Astrocyte (in vitro differentiated cells and primary cell): ENCODE measurements around the gene HNF4A. TPM values are rescaled to one million over a fixed set of nuclear protein-coding genes. Genes with fewer than 3 reads are reported as not detected.

Experiments used
- DNase-seq: peaks from one replicate; pipeline ENCODE4 v3.0.0-alpha.2; 2010; ENCODE audit warnings: low read depth
- FAIRE-seq: peaks from 2 replicates; lab custom pipeline; 2011; peaks lifted over from hg19 to GRCh38; lab: Jason Lieb, UNC
- H2AFZ ChIP-seq: 2 replicates; pipeline ENCODE4 v1.6.0; 2012; ENCODE audit warnings: low read depth, low read length, inconsistent platforms
- H3K27ac ChIP-seq: 2 replicates; pipeline ENCODE4 v1.5.1; 2011; ENCODE audit warnings: low read depth, low read length, inconsistent platforms
- H3K27me3 ChIP-seq: 2 replicates; pipeline ENCODE4 v1.6.0; 2011; ENCODE audit warnings: low read length, inconsistent platforms; ENCODE audit not compliant: insufficient read depth
- H3K36me3 ChIP-seq: 2 replicates; pipeline ENCODE4 v1.5.1; 2011; ENCODE audit warnings: low read length, inconsistent platforms; ENCODE audit not compliant: insufficient read depth
- H3K4me1 ChIP-seq: 2 replicates; pipeline ENCODE4 v1.5.1; 2011; ENCODE audit warnings: low read length, inconsistent platforms; ENCODE audit not compliant: insufficient read depth
- H3K4me2 ChIP-seq: 2 replicates; pipeline ENCODE4 v1.6.0; 2012; ENCODE audit warnings: low read length, inconsistent platforms
- H3K4me3 ChIP-seq: 2 replicates; pipeline ENCODE4 v1.5.1; 2011; ENCODE audit warnings: low read depth, mild to moderate bottlenecking, low read length, inconsistent platforms; ENCODE audit not compliant: insufficient read depth
- H3K79me2 ChIP-seq: 2 replicates; pipeline ENCODE4 v1.6.0; 2012; ENCODE audit warnings: mild to moderate bottlenecking, low read length, inconsistent platforms; ENCODE audit not compliant: insufficient read depth
- H3K9ac ChIP-seq: 2 replicates; pipeline ENCODE4 v1.6.0; 2012; ENCODE audit warnings: mild to moderate bottlenecking, low read length, inconsistent platforms
- H3K9me3 ChIP-seq: 2 replicates; pipeline ENCODE4 v1.5.1; 2012; ENCODE audit warnings: low read depth, mild to moderate bottlenecking, low read length, inconsistent platforms; ENCODE audit not compliant: insufficient read depth
- H4K20me1 ChIP-seq: 2 replicates; pipeline ENCODE4 v1.6.0; 2012; ENCODE audit warnings: low read length, inconsistent platforms; ENCODE audit not compliant: insufficient read depth
- H3K27ac Mint-ChIP-seq: one replicate; pipeline ENCODE4 v1.8.0; 2021; ENCODE audit warnings: mild to moderate bottlenecking, mixed read lengths; ENCODE audit not compliant: unreplicated experiment
- H3K27me3 Mint-ChIP-seq: one replicate; pipeline ENCODE4 v1.8.0; 2021; ENCODE audit warnings: low read depth, mixed read lengths; ENCODE audit not compliant: unreplicated experiment
- H3K36me3 Mint-ChIP-seq: one replicate; pipeline ENCODE4 v1.8.0; 2021; ENCODE audit warnings: low read depth, mixed read lengths; ENCODE audit not compliant: unreplicated experiment
- H3K4me1 Mint-ChIP-seq: one replicate; pipeline ENCODE4 v1.8.0; 2021; ENCODE audit warnings: low read depth, mixed read lengths; ENCODE audit not compliant: unreplicated experiment
- H3K4me3 Mint-ChIP-seq: one replicate; pipeline ENCODE4 v1.8.0; 2021; ENCODE audit warnings: mild to moderate bottlenecking, moderate library complexity, mixed read lengths; ENCODE audit not compliant: unreplicated experiment
- H3K9me3 Mint-ChIP-seq: one replicate; pipeline ENCODE4 v1.8.0; 2021; ENCODE audit warnings: mild to moderate bottlenecking, mixed read lengths; ENCODE audit not compliant: unreplicated experiment
- EZH2 ChIP-seq: IDR thresholded peaks from 2 replicates; pipeline ENCODE4 v1.6.1; 2012; ENCODE audit warnings: mild to moderate bottlenecking, low read length, inconsistent platforms; ENCODE audit not compliant: insufficient read depth
- total RNA-seq: library from RNA; stranded (reverse); gene quantifications from 2 replicates; pipeline ENCODE4 v1.2.1, GENCODE V29; 2021
- TF ChIP-seq, protein P1 (sequence below): IDR thresholded peaks from 2 replicates; pipeline ENCODE4 v1.5.1; 2011; ENCODE audit warnings: low read depth, mild to moderate bottlenecking, inconsistent platforms, low read length, moderate library complexity; ENCODE audit not compliant: insufficient read depth

The HNF4A gene
- total RNA-seq, 1 donor from 2014 or later, result not detected

GRCh38 chr20:44390280-44390679 is 34.8 kb downstream of the HNF4A start:
- H3K4me1 Mint-ChIP-seq, result no peaks in the 10 kb centered on the region
- H3K9me3 Mint-ChIP-seq, result no peaks in the 10 kb centered on the region
- Histone ChIP-seq H4K20me1 (no peaks in the 10 kb centered on the region), H3K79me2 (no peaks in the 10 kb centered on the region), H3K4me1 (no peaks in the 10 kb centered on the region), H3K9ac (no peak overlapping the region), H3K4me3 (no peak overlapping the region), H3K27ac (no peak overlapping the region), H3K36me3 (no peaks in the 10 kb centered on the region), H3K4me2 (no peak overlapping the region), H2AFZ (no peak overlapping the region), H3K27me3 (peaks cover 21% of the 10 kb centered on the region), H3K9me3 (no peaks in the 10 kb centered on the region)
- H3K36me3 Mint-ChIP-seq, result no peaks in the 10 kb centered on the region
- FAIRE-seq (no peak), DNase-seq (no peak)
- no peak for TF ChIP-seq EZH2
- TF ChIP-seq, protein P1, sequence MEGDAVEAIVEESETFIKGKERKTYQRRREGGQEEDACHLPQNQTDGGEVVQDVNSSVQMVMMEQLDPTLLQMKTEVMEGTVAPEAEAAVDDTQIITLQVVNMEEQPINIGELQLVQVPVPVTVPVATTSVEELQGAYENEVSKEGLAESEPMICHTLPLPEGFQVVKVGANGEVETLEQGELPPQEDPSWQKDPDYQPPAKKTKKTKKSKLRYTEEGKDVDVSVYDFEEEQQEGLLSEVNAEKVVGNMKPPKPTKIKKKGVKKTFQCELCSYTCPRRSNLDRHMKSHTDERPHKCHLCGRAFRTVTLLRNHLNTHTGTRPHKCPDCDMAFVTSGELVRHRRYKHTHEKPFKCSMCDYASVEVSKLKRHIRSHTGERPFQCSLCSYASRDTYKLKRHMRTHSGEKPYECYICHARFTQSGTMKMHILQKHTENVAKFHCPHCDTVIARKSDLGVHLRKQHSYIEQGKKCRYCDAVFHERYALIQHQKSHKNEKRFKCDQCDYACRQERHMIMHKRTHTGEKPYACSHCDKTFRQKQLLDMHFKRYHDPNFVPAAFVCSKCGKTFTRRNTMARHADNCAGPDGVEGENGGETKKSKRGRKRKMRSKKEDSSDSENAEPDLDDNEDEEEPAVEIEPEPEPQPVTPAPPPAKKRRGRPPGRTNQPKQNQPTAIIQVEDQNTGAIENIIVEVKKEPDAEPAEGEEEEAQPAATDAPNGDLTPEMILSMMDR, result no peak
- H3K4me3 Mint-ChIP-seq, result no peak overlapping the region
- H3K27me3 Mint-ChIP-seq, result peaks cover 40% of the 10 kb centered on the region
- no peak overlapping the region for H3K27ac Mint-ChIP-seq

DNA sequence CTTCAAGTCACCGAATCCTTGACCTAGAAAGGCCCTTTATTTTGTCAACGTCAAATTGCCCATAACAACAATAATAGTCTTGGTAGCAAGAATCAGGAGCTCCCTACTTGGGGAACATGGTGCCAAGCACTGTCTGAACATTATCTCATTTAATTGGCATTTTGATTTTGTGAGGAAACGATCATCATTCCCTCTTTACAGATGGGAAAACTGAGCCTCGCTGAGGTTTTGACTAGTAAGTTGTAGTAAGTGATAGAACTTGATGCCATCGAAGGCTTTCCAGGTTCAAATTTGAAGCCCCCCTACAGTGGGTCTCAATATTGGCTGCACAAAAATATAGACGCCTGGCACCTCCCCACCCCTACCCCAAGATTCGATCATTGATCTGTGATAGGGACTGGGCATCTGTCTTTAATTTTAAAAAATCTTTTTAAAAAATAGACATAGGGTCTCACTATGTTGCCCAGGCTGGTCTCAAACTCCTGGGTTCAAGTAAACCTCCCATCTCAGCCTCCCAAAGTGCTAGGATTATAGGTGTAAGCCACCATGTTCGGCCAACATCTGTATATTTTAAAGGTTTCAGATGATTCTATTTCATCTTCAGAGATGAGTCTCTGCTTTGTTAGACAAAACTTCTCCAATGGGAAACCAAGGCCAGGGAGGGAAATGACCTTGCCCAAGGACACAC is 36.7 kb downstream of the HNF4A start:
- no peak overlapping the region for H3K9ac ChIP-seq
- H3K27me3 Mint-ChIP-seq, result peaks cover 56% of the 10 kb centered on the region
- no peak overlapping the region for H3K4me3 Mint-ChIP-seq
- no peak overlapping the region for H2AFZ ChIP-seq
- TF ChIP-seq, protein P1, result no peak
- no peak for TF ChIP-seq EZH2
- H3K4me1 Mint-ChIP-seq, result no peaks in the 10 kb centered on the region
- no peaks in the 10 kb centered on the region for H3K9me3 Mint-ChIP-seq
- no peak overlapping the region for H3K27ac Mint-ChIP-seq
- H3K79me2 ChIP-seq, result no peaks in the 10 kb centered on the region
- no peaks in the 10 kb centered on the region for H3K9me3 ChIP-seq
- no peaks in the 10 kb centered on the region for H3K36me3 ChIP-seq
- no peaks in the 10 kb centered on the region for H3K36me3 Mint-ChIP-seq
- H3K4me2 ChIP-seq, result no peak overlapping the region
- H4K20me1 ChIP-seq, result no peaks in the 10 kb centered on the region
- peaks cover 21% of the 10 kb centered on the region for H3K27me3 ChIP-seq
- no peak overlapping the region for H3K4me3 ChIP-seq
- no peak for FAIRE-seq
- no peaks in the 10 kb centered on the region for H3K4me1 ChIP-seq
- DNase-seq, result no peak
- H3K27ac ChIP-seq, result no peak overlapping the region
